Tibial nerve (tissue), 4 donors: ENCODE data around the gene PTMS.

Experiments used
- EP300 ChIP-seq, 2 donors: sonication (generic); formaldehyde crosslinking; IDR thresholded peaks; one replicate each; pipeline ENCODE4 v1.6.1; 2017; ENCODE audit warnings: antibody characterized with exemption in 2 of 2, mild to moderate bottlenecking in 1 of 2
- POLR2A ChIP-seq, 2 donors: fragments of 450-650 bp; IDR thresholded peaks; one replicate each; pipeline ENCODE4 v1.6.1; 2017; ENCODE audit warnings: antibody characterized with exemption in 2 of 2, mild to moderate bottlenecking in 2 of 2, moderate library complexity in 2 of 2
- TF ChIP-seq, protein P1 (sequence below), 5 experiments: fragments of 200-600 bp in 3 of 5; fragments of 450-650 bp in 2 of 5; sonication (generic) in 3 of 5; IDR thresholded peaks; one replicate each; pipeline ENCODE4 v1.5.1; 2016 to 2019; ENCODE audit warnings: antibody characterized with exemption in 5 of 5, mild to moderate bottlenecking in 3 of 5, moderate library complexity in 2 of 5

DNA sequence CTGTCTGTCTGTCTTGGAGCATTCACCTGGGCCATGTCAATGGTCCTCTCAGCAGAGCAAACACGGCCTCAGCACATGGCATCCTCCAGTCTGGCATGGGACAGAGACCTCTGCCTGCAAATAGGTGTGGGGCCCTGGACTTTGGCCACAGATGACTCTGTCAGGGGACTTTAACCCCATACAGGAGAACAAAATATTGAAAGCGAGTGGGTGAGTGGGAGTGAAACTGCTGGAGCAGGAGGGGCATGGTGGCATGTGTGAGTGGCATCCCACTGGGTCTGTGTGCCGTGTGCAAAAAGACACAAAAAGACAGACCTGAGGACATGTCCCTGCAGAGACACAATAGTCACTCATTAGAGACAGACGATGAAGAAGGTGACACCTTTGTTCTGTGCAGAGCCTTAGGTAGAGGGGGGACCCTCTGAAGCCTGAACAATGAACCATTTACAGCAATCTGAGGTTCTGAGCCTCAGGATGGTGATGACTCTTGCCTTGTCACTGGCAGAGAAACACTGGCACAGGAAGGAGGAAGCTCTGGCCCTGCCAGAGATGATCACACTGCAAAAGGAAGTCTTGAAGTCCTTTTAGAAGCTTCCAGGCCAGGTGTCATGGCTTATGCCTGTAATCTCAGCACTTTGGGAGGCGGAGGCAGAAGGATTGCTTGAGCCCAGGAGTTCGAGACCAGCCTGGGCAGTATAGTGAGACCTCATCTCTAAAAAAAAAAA lies 13.7 kb downstream of the PTMS start:
- TF ChIP-seq EP300 (IDR thresholded peaks at IDR 0.05) = no peak
- TF ChIP-seq, protein P1, sequence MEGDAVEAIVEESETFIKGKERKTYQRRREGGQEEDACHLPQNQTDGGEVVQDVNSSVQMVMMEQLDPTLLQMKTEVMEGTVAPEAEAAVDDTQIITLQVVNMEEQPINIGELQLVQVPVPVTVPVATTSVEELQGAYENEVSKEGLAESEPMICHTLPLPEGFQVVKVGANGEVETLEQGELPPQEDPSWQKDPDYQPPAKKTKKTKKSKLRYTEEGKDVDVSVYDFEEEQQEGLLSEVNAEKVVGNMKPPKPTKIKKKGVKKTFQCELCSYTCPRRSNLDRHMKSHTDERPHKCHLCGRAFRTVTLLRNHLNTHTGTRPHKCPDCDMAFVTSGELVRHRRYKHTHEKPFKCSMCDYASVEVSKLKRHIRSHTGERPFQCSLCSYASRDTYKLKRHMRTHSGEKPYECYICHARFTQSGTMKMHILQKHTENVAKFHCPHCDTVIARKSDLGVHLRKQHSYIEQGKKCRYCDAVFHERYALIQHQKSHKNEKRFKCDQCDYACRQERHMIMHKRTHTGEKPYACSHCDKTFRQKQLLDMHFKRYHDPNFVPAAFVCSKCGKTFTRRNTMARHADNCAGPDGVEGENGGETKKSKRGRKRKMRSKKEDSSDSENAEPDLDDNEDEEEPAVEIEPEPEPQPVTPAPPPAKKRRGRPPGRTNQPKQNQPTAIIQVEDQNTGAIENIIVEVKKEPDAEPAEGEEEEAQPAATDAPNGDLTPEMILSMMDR (IDR thresholded peaks at IDR 0.05) = no peak
- no peak for TF ChIP-seq POLR2A (IDR thresholded peaks at IDR 0.05)
